Esophagus muscularis mucosa (tissue), 4 donors: ENCODE measurements around the gene LHX4. TPM values are rescaled to one million over a fixed set of nuclear protein-coding genes. Genes with fewer than 3 reads are reported as not detected.

Experiments
- DNase-seq: peaks from one replicate; pipeline ENCODE4 v3.0.0-alpha.2; 2017; ENCODE audit errors: extremely low spot score
- H3K27ac ChIP-seq, 4 donors: fragments of 200-600 bp; sonication (generic); replicated peaks in 1 of 4; 1 replicate in 3 of 4; 2 replicates in 1 of 4; pipeline ENCODE4 v1.5.1; 2016 to 2019; ENCODE audit warnings: mild to moderate bottlenecking in 1 of 4
- H3K27me3 ChIP-seq, 4 donors: fragments of 200-600 bp; sonication (generic); one replicate each; pipeline versions ENCODE4 v1.5.1 to v1.6.0; 2016 to 2019
- H3K36me3 ChIP-seq, 4 donors: fragments of 200-600 bp; sonication (generic); one replicate each; pipeline ENCODE4 v1.5.1; 2016 to 2019
- H3K4me1 ChIP-seq, 4 donors: fragments of 200-600 bp; sonication (generic); one replicate each; pipeline ENCODE4 v1.5.1; 2016 to 2019
- H3K4me3 ChIP-seq, 4 donors: fragments of 200-600 bp; sonication (generic); 1 replicate in 2 of 4; 2 replicates in 2 of 4; pipeline ENCODE4 v1.5.1; 2016 to 2019; ENCODE audit warnings: mild to moderate bottlenecking in 4 of 4, moderate library complexity in 1 of 4
- H3K9me3 ChIP-seq, 4 donors: fragments of 200-600 bp; sonication (generic); 1 replicate in 3 of 4; 2 replicates in 1 of 4; pipeline ENCODE4 v1.5.1; 2016 to 2019
- CTCF ChIP-seq, 3 experiments: fragments of 200-600 bp in 2 of 3; fragments of 450-650 bp in 1 of 3; sonication (generic) in 2 of 3; IDR thresholded peaks; one replicate each; pipeline ENCODE4 v1.5.1; 2017 to 2019; ENCODE audit warnings: antibody characterized with exemption in 3 of 3, mild to moderate bottlenecking in 2 of 3, moderate library complexity in 1 of 3
- EP300 ChIP-seq: sonication (generic); formaldehyde crosslinking; IDR thresholded peaks from one replicate; pipeline ENCODE4 v1.6.1; 2017; ENCODE audit warnings: antibody characterized with exemption
- POLR2A ChIP-seq: fragments of 450-650 bp; IDR thresholded peaks from one replicate; pipeline ENCODE4 v1.6.1; 2017; ENCODE audit warnings: antibody characterized with exemption, moderate library complexity, mild to moderate bottlenecking, low read depth
- POLR2AphosphoS5 ChIP-seq, 2 donors: sonication (generic); formaldehyde crosslinking; IDR thresholded peaks; one replicate each; pipeline ENCODE4 v1.6.1; 2017; ENCODE audit warnings: antibody characterized with exemption in 2 of 2
- WGBS: methylation state at CpG from one replicate; pipeline ENCODE4 v1.1.5; 2018; 5-methylcytosine and 5-hydroxymethylcytosine counted together
- intact Hi-C: fragments of 100-400 bp; cut with DNase I; formaldehyde crosslinking; loops from one replicate; pipeline ENCODE4 v1.15.1; 2023
- total RNA-seq, 4 donors: library from RNA; depleted of rRNA; stranded (reverse); fragments of >200 nt; gene quantifications; one replicate each; pipeline versions ENCODE4 v1.1.0 to v1.2.1, GENCODE V29; 2016

LHX4 gene
- total RNA-seq, 4 donors from 2014 or later: not detected

- TF ChIP-seq POLR2A (no peak), CTCF (IDR thresholded peaks at IDR 0.05) (no peak), EP300 (no peak), POLR2AphosphoS5 (IDR thresholded peaks at IDR 0.05) (no peak)
- Histone ChIP-seq H3K4me3 (no peak overlapping the region), H3K4me1 (no peaks in the 10 kb centered on the region), H3K27ac (no peak overlapping the region), H3K9me3 (no peaks in the 10 kb centered on the region), H3K36me3 (peaks cover 51 to 100% (median 95%) of the 10 kb centered on the region in 4 donors), H3K27me3 (no peaks in the 10 kb centered on the region)
- WGBS: 72% methylated on average over 8 of the region's 8 CpGs
- DNase-seq: no peak
- intact Hi-C loops: loop anchor here (5.0 kb wide), 1 partner anchor 290 kb away; no protein-coding TSS in a partner anchor
Observed at GRCh38 chr1:180186831-180187230, 43.2 kb upstream of the LHX4 start.

GRCh38 chr1:180187626-180188025, 42.4 kb upstream of the LHX4 start:
- 91% methylated on average over 4 of the region's 5 CpGs for WGBS
- H3K4me3 ChIP-seq: no peak overlapping the region
- H3K27ac ChIP-seq: no peak overlapping the region
- H3K9me3 ChIP-seq: no peaks in the 10 kb centered on the region
- no peak for TF ChIP-seq POLR2A
- no peak for TF ChIP-seq CTCF (IDR thresholded peaks at IDR 0.05)
- no peak for TF ChIP-seq EP300
- TF ChIP-seq POLR2AphosphoS5 (IDR thresholded peaks at IDR 0.05): no peak
- peaks cover 43 to 100% (median 92%) of the 10 kb centered on the region in 4 donors for H3K36me3 ChIP-seq
- no peaks in the 10 kb centered on the region for H3K27me3 ChIP-seq
- H3K4me1 ChIP-seq: no peaks in the 10 kb centered on the region
- intact Hi-C loops: loop anchor here (5.0 kb wide), 1 partner anchor 290 kb away; no protein-coding TSS in a partner anchor
- no peak for DNase-seq

- Histone ChIP-seq H3K9me3 (no peaks in the 10 kb centered on the region), H3K27me3 (no peaks in the 10 kb centered on the region), H3K27ac (no peak overlapping the region), H3K4me1 (no peaks in the 10 kb centered on the region), H3K36me3 (peaks cover 41 to 98% (median 91%) of the 10 kb centered on the region in 4 donors), H3K4me3 (no peak overlapping the region)
- DNase-seq: no peak
- intact Hi-C loops: loop anchor here (5.0 kb wide), 1 partner anchor 289 kb away; no protein-coding TSS in a partner anchor
- 35% methylated on average over 7 of the region's 8 CpGs for WGBS
- TF ChIP-seq POLR2A (no peak), CTCF (IDR thresholded peaks at IDR 0.05) (peak; percentile 39 to 62 (median 46))
Observed at GRCh38 chr1:180188091-180188506, 42.0 kb upstream of the LHX4 start.

- H3K36me3 ChIP-seq: peaks cover 41 to 98% (median 90%) of the 10 kb centered on the region in 4 donors
- H3K4me1 ChIP-seq: no peaks in the 10 kb centered on the region
- no peak for DNase-seq
- H3K4me3 ChIP-seq: no peak overlapping the region
- WGBS: 82% methylated on average over 8 of the region's 8 CpGs
- no peak overlapping the region for H3K27ac ChIP-seq
- H3K27me3 ChIP-seq: no peaks in the 10 kb centered on the region
- no peak for TF ChIP-seq EP300
- TF ChIP-seq POLR2AphosphoS5 (IDR thresholded peaks at IDR 0.05): no peak
- intact Hi-C loops: loop anchor here (5.0 kb wide), 1 partner anchor 289 kb away; no protein-coding TSS in a partner anchor
- no peaks in the 10 kb centered on the region for H3K9me3 ChIP-seq
Observed at GRCh38 chr1:180188684-180189175, 41.3 kb upstream of the LHX4 start.

GRCh38 chr1:180190091-180190490, 40.0 kb upstream of the LHX4 start:
- no peaks in the 10 kb centered on the region for H3K27me3 ChIP-seq
- H3K4me1 ChIP-seq: no peaks in the 10 kb centered on the region
- intact Hi-C loops: no loop called here
- no peak overlapping the region for H3K27ac ChIP-seq
- H3K4me3 ChIP-seq: no peak overlapping the region
- peaks cover 39 to 98% (median 89%) of the 10 kb centered on the region in 4 donors for H3K36me3 ChIP-seq
- DNase-seq: no peak
- no peaks in the 10 kb centered on the region for H3K9me3 ChIP-seq
- TF ChIP-seq EP300: no peak
- no peak for TF ChIP-seq POLR2A
- no peak for TF ChIP-seq POLR2AphosphoS5 (IDR thresholded peaks at IDR 0.05)
- no peak for TF ChIP-seq CTCF (IDR thresholded peaks at IDR 0.05)
- WGBS: 88% methylated on average over 5 of the region's 5 CpGs
